NCI-H226 (cell line): ENCODE results near the gene OR51M1.
"Not testable (repeated sequence)": the region's sequence is repeated elsewhere in the genome, so short reads cannot be mapped to it uniquely, and the experiment has no call there.

Experiments used
- DNase-seq: peaks from one replicate; pipeline ENCODE4 v3.0.0-alpha.2; 2015

OR51M1 gene, protein sequence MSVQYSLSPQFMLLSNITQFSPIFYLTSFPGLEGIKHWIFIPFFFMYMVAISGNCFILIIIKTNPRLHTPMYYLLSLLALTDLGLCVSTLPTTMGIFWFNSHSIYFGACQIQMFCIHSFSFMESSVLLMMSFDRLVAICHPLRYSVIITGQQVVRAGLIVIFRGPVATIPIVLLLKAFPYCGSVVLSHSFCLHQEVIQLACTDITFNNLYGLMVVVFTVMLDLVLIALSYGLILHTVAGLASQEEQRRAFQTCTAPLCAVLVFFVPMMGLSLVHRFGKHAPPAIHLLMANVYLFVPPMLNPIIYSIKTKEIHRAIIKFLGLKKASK

DNA sequence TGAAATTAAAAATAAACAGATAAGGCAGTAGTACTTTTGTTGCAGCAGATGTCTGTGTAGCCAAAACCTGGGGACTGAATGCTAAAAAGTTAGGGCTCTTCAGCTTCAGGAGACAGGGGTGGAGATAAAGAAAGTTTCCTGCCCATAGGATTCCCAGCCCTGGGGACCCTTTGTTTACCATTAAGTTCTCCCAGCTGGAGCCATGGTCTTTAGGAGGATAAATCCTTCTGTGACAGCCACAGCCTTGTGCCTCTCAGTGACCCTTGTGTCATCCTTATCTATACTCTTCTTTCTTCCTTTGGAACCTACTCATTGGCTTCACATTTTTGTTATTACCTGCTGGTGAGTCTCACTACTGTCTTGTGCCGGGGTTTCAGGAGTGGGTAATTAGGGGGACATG lies at the start of gene OR51M1:
OR51M1 (plus strand) TSS at position 237 of the 400 bp plus-strand sequence. CDS start 5,587 bp downstream, outside the sequence.
- DNase-seq: no peak

DNA sequence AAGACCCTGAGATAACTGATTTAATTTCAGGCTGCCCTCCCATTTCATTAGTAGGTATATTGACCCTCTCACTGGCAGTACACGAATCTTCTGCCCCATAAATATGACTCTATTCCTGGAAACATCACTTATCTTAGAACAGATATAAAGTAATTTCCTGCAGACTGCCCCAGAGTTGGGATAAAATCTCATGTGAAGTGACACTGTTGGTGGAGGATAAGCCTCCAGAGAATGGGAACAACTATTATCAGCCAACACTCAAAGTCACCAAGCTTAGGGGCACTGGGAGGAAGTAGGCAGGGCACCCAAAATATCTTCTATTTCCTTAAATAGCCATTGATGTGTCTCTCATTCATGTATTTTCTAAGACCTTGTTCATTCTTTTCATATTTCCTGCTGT lies 48.4 kb upstream of the OR51M1 start:
- DNase-seq: no peak

DNA sequence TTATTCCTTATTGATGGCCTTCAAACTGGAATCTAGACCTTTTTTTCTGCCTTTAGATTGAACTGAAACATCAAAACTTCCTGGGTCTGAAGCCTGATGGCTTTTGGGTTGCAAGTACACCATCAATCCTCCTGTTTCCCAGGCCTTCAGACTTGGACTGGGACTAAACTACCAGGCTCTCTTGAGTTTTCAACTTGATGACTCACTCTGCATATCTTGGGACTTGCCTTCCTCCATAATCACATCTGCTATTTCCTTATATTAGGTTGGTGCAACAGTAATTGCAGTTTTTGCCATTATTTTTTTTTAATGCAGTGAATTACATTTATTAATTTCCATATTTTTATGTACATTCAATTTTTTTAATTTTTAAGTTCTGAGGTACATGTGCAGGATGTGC lies 47.3 kb upstream of the OR51M1 start:
- DNase-seq: peak; percentile 43

DNA sequence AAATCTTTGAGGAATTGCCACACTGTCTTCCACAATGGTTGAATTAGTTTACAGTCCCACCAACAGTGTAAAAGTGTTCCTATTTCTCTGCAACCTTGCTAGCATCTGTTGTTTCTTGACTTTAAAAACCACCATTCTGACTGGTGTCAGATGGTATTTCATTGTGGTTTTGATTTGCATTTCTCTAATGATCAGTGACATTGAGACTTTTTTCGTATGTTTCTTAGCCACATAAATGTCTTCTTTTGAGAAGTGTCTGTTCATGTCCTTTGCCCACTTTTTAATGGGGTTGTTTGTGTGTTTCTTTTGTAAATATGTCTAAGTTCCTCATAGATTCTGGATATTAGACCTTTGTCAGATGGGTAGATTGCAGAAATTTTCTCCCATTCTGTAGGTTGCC lies 46.4 kb upstream of the OR51M1 start:
- DNase-seq: not testable (repeated sequence)

DNA sequence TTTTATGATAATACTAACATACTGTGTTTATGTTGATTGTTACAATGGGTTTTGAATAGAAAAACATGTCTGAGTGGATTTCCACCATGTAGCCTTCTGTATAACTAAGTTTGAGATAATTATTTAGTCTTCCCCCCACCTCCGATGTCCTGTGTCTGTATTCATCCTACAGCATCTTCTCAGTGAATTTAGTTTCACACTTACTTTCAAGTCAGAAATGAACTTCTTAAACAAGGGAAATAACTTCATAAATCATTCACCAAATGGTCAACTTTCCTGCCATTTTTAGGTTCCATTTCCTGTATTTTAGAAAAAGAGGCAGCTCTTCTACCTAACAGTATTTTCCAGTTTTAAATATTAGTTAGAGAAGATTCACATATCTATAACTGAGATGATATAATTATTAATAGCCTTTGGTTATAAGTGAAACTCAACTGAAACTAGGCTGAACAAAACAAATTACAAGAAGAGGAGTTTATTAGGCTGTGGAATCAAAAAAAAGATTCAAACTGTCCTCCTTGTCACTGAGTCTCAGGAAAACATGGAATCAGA lies 43.8 kb upstream of the OR51M1 start:
- DNase-seq: no peak

DNA sequence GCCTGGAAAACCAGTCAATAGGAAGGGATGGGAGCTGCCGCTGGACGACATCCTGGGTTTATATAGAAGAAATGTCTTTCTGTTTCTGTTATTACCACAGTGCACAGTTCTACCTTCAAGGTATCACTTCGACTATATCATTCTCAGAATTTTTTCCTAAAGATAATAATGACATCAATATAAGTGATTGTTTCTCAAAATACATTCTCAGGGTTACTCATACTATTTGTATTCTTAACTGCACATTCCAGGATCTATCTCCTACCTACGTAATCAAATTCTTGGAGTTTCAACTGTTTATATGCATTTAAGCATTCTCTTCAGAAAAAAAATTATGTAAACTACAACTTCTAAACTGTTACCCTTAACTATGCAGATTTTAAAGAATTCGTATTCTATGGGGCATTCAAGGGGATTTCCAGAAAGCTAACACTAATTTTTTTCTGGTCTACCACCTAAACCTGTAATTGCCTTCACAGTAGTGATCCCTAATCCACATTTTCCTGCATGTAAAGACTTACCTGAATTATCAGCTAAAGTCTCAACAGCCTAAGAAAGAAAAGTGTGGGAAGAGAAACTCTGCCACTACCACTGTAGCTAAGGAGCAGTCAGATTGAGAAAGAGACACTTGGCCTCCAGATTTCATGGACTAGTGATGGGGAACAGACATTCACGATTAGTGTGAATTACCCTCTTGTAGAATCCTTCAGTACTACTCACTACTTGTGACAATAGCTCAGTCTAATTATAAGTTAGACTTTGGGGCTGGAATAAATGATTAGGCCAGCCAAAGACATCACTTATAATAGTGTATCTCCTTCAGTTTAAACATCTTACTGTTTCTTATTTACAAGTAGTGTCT lies 39.9 kb upstream of the OR51M1 start, which contains the start of gene OR51B5:
OR51B5 (minus strand) TSS at position 51 of the 862 bp plus-strand sequence; CDS start at position 51, 0 bp downstream.
- no peak for DNase-seq

DNA sequence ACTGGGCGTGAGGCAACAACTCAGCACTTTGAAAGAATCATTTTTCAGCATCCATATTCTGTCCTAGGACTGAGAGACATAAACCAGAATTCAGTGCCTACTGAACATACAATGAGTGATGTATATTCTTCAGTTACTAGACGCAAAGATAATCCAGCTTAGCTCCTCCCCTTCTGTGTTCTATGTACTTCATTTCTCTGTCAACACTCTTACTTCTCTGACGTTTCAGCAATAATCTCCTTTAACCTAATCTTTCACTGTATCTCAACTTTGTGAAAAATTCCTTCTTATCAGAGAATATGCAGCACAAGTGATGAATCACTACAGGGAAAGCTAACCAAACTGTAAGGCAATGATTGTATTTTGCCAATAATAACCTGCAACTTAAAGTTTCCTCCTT lies 37.8 kb upstream of the OR51M1 start:
- peak; percentile 43 for DNase-seq

DNA sequence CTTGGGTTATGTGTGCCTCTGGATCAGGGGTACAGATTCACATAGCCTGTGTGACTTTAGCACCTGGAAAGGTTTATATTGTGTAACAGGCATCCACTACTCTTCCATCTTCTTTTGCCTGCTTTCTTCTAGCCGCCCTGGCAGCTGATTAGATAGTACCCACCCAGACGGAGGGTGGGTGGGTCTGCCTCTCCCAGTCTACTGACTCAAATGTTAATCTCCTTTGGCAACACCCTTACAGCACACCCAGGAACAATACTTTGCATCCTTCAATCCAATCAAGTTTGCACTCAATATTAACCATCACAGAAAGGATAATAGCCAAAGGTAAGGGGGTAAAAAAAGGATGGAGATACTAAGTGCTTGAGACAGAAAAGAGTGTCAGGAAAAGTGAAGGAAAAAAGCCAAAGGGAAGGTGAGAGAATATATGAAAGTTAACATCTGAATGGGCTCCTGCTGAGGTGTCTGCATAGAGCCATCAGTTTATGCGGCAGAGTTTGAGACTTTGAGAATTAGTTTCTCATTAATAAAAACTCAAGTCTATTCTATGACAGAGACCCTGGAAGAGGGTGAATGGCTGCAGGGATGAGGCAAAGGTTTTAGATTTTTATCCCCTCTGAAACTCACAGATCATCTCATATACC lies 34.9 kb upstream of the OR51M1 start:
- no peak for DNase-seq

DNA sequence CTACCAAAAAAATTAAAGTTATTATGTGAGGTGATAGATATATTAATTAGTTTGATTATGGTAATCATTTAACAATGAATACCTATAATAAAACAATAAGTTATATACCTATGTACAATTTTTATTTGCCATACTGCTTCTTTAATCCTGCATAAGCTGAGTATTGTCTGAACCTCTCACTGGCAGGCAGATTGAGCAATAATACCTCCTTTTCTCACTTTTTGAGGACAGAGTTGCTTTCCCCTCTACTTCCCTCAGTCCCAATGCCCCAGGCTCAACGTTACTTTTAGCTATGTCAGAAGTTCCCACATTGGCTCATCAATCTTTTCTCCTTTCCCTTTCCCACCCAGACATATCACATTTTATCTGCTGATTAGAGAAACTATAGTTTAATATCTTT lies 34.1 kb upstream of the OR51M1 start:
- no peak for DNase-seq

DNA sequence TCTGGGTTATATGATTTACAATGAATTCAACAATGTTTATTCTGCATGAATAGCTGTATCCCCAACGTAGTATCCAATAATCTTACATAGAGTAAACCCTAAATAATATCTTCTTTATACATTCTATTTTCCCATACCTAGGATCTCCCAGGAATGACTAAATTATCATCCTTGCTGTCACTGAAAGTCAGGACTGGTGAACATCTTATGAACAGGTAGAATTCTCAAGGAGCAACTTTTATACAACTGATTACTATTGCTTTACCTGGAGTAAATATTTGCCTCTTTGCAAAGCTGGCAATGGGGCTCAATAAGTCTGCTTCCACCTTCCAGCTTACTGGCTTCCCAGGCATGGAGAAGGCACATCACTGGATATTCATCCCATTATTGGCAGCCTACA lies 32.4 kb upstream of the OR51M1 start, which contains the start of gene OR51B6:
OR51B6 (plus strand) TSS at position 301 of the 400 bp plus-strand sequence; CDS start at position 301, 0 bp downstream.
- DNase-seq: no peak

DNA sequence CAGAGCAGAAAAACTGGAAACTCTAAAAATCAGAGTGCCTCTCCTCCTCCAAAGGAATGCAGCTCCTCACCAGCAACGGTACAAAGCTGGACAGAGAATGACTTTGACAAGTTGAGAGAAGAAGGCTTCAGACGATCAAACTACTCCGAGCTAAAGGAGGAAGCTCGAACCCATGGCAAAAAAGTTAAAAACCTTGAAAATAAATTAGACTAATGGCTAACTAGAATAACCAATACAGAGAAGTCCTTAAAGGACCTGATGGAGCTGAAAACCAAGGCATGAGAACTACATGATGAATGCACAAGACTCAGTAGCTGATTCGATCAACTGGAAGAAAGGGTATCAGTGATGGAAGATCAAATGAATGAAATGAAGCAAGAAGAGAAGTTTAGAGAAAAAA lies 27.6 kb upstream of the OR51M1 start:
- DNase-seq: not testable (repeated sequence)

DNA sequence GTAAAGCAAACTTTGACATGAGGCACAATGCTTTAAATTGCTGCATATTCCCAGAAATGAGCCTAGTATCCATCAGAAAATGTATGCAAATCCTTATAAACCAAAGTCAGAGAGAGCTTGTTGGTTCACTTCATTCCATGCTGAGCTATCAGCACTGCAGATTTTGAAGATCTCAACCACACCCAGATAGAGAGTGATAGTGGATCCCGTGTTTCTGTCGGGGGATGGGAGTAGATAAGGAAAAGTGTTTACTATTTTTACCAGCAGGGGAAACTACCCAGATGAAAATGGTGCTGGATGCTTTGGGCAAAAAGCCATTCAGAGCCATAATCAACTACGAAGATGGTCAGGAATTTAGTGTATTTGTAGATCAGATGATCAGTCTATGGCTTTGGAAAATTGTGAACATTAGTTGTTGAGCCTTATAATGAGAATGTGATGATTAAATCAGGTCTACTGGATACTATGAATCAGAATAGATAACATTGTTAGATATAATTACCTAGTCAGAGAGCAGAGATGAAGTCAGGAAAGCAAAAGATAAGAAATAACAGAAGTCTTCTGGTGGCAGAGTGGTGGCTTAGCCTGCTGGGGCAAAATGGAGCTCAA lies 21.5 kb upstream of the OR51M1 start:
- DNase-seq: peak; percentile 20

DNA sequence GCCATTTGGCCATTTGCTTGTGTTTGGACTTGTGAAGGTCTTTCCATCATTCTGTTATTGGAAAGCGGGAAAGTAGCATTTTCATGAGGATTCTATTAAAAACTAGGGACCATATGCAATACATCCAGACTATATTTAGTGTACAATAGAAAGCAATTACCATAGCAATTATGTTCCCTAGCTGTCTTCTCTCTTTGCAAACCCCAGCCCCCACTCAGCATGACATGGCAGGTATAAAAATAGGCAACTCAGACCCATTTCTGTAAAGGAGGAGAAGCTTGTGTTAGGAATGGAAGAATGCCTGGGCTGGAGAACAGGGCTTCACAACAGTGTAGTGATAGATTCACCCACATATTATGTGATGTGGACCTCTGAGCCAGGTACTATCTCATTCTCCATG lies 19.9 kb upstream of the OR51M1 start:
- no peak for DNase-seq

DNA sequence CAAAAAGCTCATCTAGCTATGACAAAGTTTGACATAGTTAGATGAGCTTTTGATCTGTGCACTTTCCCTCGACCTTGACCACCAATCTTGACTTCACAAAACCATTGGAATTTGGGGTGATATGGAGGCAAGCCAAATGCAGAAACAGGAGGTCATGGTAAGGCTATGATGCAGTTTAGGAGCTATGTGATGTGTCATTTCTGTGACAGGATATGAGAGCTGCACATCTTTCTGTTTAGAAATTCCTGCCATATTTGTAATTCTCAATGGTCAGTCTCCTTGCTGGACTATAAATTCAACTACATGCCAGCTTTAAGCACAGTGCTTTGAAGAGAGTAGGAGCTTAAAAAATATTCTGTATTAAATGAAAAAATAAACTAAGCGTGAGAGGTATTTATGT lies 19.4 kb upstream of the OR51M1 start:
- DNase-seq: peak; percentile 94

DNA sequence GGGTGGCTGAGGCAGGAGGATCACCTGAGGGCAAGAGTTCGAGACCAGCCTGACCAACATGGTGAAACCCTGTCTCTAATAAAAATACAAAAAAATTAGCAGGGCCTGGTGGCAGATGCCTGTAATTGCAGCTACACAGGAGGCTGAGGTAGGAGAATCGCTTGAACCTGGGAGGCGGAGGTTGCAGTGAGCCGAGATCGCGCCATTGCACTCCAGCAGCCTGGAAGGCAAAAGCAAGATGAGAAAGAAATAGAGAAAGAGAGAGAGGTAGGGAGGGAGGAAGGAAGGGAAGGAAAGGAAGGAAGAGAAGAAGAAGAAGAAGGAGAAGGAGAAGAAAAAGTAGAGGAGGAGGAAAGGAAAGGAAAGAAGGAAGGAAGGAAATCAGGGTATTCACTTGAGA lies 17.2 kb upstream of the OR51M1 start:
- not testable (repeated sequence) for DNase-seq

DNA sequence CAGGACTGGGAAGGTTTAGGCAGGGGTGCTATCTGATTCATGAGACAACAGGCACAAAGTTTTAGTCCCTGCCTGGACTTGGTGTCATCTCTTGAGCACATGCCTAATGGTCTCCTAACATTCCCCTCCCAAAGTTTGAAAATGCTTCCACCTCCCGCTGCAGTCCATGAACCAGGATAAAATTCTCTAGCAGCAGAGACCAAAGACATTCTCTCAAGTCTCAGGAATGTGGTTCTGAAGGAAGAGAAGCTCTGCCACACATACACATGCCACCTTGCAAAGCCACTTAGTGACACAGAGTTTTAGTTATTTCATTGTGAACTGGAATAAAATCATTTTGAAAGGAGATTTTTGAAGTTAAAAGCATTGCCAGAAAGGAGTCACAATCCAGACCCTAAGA lies 16.8 kb upstream of the OR51M1 start:
- peak; percentile 17 for DNase-seq

DNA sequence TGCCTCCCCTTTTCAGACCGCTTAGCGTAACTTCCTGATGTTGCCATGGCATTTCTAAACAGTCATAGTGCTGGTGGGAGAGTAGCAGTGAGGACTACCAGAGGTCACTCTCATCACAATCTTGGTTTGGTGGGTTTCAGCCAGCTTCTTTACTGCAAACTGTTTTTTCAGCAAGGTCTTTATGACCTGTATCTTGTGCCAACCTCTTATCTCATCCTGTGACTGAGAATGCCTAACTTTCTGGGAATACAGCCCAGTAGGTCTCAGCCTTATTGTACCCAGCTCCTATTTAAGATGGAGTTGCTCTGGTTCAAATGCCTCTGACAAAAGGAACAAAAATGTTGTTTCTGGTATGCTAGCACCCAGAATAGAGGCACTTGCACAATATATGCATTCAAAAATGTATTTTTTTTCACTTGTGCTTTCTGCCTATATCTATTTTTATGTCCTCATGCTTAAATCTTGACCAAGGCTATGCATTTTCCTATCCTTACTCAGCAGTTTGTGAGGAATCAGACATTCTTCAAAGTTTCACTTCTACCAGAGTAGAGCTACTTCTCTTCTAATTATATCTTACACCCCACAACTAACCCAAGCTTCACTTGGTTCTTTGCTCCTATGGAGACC lies 16.1 kb upstream of the OR51M1 start:
- DNase-seq: peak; percentile 82

DNA sequence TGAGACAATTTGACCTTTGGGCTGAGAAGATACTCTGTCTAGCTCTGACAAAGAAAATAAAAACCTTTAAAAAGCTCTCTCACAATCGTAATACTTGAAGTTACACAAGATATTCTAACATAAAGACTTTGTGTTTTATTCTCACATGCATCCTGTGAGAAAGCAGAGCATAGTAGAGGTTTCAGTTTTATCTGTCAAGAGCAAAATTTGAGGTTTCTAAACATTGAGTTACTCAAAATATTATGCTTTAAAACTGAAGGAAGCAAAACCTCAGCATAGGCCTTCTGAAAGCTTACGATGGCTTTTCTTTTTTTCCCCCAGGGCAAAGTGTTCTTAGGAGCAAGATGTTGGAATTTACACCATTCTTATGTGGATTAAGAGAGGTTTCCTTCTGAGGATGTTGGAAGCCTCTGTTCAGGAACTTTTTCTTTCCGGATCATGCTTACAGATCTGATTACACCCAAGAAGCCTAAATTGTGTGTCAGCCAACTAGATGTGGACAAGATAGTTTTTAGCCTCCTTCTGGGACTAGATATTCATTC lies 15.0 kb upstream of the OR51M1 start:
- DNase-seq: no peak

DNA sequence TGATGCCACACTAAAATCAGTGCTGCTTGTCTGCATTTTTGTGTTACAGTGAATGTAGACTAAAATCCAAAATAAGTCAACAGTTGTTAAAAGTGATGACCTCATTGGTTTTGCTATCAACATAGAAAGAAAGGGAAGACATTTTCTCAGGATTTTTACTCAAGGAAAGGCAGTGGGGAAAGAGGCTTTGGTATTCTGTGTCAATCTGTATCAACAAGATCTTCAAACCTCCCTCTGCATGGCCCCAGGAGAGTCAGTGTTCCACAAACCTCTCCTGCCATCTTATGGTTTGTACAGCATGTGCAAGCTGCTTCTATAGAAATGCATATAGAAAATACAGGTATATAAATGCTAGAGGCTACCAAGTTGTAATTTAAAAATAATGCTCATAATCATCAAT lies 13.8 kb upstream of the OR51M1 start:
- DNase-seq: peak; percentile 56

DNA sequence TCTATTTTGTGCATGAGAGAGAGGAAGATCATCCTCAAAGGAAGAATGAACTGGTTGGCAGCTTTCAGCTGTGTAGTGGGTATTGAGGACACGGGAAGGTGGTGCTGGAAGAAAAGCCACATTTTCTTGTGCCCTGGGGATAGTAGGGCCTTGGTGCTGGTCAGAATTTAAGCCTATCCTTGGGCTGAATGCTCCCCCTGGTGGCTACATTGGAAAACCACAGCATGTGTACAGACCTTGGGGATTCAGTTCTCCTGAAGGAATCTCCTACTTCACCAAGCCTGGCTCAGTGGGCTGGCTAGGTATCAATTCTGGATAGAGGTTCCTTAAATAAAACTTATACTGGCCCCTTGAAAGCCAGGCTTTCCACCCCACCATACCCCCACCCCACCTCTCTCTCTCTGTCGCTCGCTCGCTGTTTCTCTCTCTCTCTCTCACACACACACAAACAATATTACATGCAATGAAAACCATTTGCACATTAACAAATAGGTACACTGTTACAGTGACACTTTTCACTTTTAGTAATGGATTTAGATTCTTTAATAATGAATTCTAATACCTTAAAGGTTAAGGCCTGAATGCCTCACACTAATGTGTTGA lies 2.8 kb upstream of the OR51M1 start:
- DNase-seq: peak; percentile 47

DNA sequence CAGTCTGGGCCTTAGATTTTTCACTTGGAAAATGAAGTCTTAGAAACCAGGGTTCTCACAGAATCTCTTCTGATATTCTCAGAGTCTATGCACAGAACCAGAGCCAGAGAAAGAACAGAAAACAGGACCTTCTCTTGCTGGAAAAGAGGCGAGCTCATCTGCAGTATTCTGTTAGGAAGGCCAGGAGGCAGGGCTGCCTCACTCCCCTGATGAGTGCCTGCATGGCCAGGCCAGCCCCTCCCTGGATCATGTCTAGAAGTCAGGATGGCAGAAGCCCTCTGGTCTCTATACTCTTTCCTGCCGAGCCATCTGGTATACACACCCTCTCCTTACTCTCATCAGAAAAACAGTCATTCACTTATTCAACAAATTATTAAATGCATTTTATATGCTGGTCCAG lies 723 bp downstream of the OR51M1 start:
- no peak for DNase-seq
